HG02763 (cell line): ENCODE results near the gene GPANK1.

Experiments used
- ATAC-seq: cut with Tn5 transposase; IDR thresholded peaks from one replicate; pipeline ENCODE4 v1.9.1; 2021; ENCODE audit warnings: mild to moderate bottlenecking, moderate library complexity; ENCODE audit not compliant: unreplicated experiment

GPANK1 gene

DNA sequence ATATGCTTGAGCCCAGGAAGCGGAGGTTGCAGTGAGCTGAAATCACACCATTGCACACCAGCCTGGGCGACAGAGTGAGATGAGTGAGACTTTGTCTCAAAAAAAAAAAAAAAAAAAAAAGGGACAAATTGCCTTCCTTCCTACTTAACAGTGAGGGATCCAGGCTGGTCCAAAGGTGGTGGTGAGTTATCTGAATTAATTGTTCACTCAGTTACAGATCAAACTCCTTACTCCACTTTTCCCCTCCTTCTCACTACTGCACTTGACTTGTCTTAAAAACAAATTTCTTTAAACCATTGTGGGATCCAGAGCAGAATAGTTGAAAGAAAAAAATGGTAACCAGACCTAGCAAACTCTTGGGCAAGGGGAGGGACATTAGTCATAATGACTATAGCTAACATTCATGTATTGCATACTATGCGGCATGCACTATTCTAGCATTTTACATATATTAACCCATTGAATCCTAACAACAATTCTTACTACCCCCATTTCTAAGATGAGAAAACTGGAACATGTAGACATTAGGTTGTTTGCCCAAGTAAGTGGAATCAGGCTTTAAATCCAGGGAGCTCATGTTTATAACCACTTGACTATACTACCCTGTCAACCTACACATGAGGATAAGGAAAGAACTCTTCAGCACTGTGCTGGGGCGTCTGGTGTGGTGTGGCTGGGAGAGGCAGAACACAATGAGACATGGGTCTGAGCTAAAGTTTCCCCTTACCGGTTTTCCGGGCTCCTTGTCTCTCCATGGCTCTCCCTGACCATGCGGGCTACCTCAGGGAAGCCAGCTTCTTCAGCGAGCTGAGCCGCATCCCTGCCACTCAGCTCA is 1.5 kb downstream of the GPANK1 start:
- no peak for ATAC-seq

DNA sequence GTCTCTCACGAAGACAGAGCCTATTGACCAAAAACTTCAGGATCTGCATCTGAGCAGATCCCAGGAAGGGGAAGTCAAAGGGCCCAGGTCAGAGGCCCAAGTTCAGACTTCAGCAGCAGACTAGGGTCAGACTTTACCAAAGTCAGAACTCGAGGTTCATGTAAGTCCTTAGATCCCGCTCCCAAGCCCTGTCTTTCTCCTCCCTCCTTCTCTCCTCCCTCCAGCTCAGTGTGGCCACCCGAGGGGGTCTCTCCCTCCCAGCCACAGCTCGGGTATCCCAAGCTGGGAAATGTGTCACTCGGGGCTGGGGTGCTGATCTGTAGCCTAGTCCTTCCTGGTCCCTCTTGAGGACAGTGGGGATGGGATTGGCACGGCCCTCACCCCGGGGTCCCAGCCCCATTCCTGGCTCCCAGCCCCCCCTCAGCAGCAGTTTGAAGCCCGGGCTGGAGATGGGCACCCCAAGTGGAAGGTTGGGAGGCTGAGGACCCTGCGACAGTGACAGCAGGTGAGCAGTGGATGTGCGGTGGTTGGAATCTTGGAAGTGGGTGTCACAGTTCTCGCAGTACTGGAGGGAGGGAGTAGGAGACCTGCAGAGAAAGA is 2.6 kb downstream of the GPANK1 start:
- ATAC-seq: no peak

GRCh38 chr6:31661262-31662123 is 3.3 kb downstream of the GPANK1 start:
- ATAC-seq: no peak

GRCh38 chr6:31660381-31661261 is 4.2 kb downstream of the GPANK1 start, which contains the start of gene C6orf47:
C6orf47 (minus strand) TSS chr6:31660778; CDS start chr6:31659947, 831 bp downstream.
- peak; percentile 46 for ATAC-seq

GRCh38 chr6:31659649-31660380 is 5.0 kb downstream of the GPANK1 start:
- no peak for ATAC-seq

DNA sequence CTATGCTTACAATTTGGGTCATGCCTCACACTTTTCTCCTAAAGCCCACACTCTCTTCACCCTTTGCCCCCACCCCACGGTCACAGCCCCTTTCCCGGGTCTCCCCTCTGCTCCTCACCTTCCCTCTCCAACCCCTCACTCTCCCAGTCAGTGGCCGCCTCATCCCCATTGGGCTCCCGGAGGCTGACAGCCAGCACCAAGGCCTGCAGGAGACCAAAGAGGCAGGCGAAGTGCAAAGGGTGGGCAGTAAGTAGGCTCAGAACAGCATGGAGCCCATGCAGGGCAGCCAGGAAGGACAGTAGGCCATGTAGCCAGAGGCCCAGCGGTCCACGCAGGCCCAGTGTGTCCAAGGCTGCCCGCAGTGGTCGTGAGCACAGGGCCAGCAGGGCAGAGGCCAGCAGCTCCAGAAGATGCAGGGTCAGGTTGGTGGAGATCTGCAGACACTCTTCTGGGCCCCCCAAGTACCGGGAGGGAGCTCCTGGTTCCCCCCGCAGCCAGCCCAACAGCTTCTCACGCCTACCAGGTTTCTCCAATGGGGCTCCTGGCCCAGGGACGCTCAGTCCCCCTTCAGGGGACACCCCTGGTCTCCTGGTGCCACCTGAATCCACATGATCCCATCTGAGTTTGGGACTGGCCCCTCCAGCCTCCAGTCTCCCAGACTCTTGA is 5.7 kb downstream of the GPANK1 start:
- no peak for ATAC-seq

DNA sequence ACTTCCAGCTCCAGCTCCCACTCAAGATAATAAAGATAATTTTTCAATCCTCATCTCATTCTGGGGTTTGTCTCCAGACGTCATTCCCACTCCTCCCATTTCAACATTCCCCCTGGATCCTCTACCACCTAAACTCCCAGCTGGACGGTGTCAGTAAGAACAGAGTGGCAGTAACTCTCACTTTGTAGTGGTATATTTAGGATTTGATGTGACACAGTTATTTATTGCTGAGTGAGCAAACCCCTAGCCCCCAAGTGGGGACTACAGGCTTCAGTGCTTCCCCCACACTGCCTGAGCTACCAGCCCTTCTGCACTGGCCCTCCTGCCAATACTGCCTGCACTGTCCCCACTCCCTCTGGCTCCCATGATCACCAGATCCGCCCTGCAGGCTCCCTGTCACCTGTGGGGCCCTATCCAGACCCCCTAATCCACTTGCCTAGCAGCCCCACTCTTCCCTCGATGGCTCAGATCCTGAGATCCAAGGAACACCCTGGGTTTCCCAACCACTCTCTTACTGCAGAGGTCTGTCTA is 6.6 kb downstream of the GPANK1 start:
- ATAC-seq: no peak

DNA sequence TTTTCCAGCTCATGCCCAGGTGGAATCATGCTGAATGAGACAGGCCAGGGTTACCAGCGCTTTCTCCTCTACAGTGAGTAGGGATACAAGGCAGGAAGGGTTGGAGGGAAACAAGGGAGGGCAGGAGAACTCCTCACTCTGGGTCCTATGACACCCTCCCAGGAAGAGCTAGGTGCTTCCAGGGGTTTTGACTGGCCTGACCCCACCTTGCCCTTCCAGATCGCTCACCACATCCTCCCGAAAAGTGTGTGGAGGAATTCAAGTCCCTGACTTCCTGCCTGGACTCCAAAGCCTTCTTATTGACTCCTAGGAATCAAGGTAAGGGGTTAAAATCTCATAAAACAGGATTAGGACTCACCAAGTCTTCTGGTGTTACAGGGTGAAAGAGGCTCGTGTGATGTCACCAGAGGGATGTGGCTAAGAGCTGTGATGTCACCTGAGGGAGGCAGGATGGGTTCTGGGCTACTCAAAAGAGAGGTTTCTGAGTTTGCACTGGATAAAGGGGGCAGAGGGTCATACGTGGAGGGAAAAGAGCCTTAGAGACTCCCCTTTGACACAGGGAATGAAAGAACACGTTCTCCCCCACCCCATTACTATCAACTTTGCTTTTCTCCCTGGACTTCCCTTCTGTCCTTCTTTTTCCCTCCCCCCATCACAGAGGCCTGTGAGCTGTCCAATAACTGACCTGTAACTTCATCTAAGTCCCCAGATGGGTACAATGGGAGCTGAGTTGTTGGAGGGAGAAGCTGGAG is 7.2 kb downstream of the GPANK1 start:
- ATAC-seq: no peak

DNA sequence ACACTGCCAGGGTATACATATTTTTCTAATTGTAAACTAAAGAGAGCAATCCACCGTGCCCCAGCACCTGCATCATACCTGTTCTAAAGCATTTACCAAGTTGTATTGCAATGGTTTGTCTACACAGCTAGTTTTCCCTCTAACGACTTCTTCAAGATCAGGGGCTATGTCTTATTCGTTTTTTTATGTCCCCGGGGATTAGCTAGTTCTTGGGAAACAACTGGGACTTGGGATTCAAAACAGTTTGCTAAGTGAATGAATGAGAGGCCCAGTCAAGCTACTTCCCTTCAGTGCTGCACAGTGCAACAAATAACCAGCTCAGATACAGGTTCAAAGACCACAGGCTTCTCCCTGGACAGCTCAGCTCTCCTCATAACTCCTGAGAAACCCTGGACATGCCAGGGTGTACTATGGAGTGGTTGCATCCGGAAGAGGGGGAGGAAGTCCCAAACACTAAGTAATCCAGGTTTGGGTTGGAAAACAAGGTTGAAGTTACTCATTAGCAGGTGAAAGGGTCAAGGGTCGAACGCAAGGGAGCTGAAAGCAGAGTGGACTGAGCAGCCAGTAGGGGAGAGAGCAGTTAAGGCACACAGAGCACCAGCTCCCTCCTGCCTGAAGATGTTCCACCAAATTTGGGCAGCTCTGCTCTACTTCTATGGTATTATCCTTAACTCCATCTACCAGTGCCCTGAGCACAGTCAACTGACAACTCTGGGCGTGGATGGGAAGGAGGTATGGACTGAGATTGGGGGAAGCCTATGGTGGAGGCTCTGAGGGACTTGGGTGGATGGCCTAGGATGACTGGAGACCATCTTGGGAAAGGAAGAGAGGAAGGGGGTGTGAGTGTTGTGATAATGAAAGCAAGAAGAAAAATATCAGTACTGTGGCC is 9.2 kb downstream of the GPANK1 start, which contains the start of gene APOM:
TSS of gene APOM (plus strand) at position 546 of the 889 bp plus-strand sequence. CDS start at position 619, 73 bp downstream.
- ATAC-seq: no peak

DNA sequence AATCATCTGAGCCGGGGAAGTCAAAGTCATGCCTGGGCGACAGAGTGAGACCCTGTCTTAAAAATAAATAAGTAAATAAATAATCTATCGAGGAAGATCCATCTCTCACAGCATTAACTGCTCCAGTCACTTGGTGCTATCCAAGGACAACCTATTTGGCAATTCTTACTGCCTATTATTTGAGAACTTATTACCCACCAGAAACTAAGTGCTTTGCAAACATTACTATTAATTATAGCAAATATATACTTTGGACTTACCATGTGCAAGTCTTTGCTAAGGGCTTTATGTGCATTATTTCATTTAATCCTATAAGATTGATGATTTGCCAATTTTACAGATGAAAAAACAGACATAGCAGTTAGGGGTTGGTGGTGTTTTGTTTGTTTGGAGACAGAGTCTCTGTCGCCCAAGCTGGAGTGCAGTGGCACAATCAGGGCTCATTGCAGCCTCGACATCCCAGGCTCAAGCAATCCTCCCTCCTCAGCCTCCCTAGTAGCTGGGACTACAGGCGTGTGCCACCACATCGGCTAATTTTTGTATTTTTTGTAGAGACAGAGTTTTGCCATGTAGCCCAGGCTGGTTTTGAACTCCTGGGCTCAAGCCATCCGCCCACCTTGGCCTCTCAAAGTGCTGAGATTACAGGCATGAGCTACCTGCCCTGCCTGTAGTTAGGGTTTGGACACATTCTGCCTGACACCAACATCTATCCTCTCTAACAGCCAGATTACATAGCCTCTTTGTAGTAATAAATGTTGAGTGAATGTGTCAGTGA is 10.0 kb downstream of the GPANK1 start:
- no peak for ATAC-seq

GRCh38 chr6:31652925-31653724 is 11.7 kb downstream of the GPANK1 start:
- peak; percentile 52 for ATAC-seq

DNA sequence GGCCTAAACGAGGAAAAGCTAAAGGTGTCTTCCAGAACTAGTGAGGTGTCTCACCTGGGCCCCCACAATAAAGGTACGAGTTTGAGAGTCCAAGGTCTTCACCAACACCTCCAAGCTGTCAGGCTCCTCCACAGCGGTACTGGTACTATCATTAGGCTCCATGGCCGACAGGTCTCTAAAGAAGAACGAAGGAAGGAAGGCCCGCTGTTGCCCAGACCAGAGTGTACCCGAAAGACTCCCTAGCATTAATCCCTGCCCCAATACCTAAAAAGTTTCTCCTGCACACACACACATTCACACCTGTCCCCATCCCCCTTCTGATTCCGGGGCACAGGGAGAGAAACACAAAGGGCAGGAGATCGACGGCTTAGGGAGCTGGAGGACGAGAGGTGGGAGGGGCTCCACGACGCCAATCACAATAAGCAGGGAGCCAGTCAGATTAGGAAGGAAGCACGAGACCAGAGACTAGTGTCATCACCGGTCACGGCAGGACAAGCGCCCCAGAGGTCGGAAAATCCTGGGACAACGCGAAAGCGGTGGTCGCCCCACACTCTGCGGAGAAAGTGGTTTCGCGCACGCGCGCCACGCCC is 13.1 kb downstream of the GPANK1 start:
- peak; percentile 32 for ATAC-seq

DNA sequence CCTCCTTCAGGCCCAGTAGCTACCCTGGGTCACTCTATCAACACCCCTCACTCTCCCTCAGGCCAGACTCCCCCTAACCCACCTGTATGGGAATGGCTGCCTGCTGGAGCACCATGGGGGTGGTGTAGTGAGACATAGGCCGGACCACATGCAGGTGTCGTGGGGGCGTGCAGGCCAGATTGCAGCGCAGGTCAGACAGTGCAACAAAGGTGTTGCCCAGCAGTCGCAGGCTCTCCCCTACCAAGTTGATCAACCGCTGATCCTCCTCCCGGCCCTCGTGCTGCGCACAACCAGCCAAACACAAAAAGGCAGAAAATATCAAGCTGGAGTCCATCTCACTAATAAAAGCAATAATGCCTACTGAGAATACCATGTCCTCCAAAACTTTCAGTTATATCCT is 19.5 kb downstream of the GPANK1 start:
- no peak for ATAC-seq

DNA sequence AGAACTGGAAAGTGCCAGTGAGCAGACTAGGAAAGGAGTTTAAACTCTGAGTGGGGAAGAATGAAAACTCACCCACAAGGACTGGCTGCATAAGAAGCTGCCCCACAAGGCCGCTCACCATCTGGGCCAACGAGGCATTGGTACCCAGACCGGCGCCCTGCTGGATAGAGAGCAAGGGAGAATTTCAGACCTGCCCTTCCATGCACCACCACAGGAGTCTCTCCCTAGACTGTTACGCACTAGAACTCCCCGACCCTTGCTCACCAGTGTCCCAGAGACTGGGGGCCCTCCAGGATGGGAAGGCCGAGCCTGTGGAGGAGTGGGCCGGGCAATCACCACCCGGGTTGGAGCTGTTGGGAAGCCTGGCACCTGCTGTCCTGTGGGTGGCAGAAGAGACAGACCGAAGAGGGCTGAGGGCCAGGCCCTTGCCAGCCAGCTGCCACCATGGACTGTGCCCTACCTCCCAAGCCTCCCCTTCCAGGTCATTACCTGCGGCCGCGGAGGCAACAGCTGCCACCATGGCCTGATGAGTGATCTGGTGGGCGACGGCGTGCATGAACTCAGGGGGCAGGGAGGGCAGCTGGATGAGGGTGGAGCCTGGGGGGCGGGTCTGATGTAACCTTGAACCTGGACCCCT is 20.9 kb downstream of the GPANK1 start:
- ATAC-seq: no peak
